ENCODE data around the gene CREG2.
A peak's percentile ranks its signal among the peaks of the same experiment; 100 is the strongest.

The CREG2 gene

GRCh38 chr2:101405351-101405899 is 18.1 kb upstream of the CREG2 start:
- TF ChIP-seq CTCF (IDR thresholded peaks at IDR 0.05), result no peak

- TF ChIP-seq CTCF (IDR thresholded peaks at IDR 0.05), result no peak
These were observed 16.4 kb upstream of the CREG2 start for GRCh38 chr2:101403745-101404144.

GRCh38 chr2:101402630-101403029 is 15.3 kb upstream of the CREG2 start:
- TF ChIP-seq CTCF (IDR thresholded peaks at IDR 0.05), result no peak

GRCh38 chr2:101401906-101402305 is 14.6 kb upstream of the CREG2 start:
- 0 out of 2 replicates have a peak, but pooled peaks have one; percentile 9 for TF ChIP-seq CTCF (IDR thresholded peaks at IDR 0.05)

GRCh38 chr2:101401326-101401665 is 14.0 kb upstream of the CREG2 start:
- TF ChIP-seq CTCF (IDR thresholded peaks at IDR 0.05), result no peak

GRCh38 chr2:101400506-101401325 is 13.4 kb upstream of the CREG2 start:
- TF ChIP-seq CTCF (IDR thresholded peaks at IDR 0.05), result no peak

GRCh38 chr2:101400048-101400447 is 12.7 kb upstream of the CREG2 start:
- no peak for TF ChIP-seq CTCF (IDR thresholded peaks at IDR 0.05)

Measured in LNCAP (cell line).